T-helper 1 cell (primary cell): ENCODE measurements around the gene GRIK4.

Experiments used
- DNase-seq, 5 donors: peaks; one replicate each; pipeline ENCODE4 v3.0.0-alpha.2; 2012 to 2020

The GRIK4 gene

DNA sequence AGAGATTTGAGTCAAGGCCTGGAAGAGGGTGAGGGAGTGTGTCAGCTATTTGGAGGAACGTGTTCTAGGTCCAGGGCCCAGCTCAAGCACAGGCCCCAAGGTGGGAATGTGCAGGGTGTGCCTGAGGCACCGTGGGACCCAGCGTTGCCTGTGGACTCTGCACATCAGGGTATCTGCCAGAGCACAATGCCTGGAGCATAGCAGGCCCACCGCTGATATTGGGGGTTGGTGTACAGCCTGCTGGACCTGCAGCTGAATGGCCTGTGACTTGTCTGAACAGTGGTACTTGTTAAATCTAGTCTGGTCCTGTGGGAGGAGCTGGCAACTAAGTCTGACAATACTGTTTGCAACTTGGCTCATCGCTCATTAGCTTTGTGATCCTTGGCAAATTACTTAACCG, 131.7 kb downstream of the GRIK4 start:
- no peak for DNase-seq

DNA sequence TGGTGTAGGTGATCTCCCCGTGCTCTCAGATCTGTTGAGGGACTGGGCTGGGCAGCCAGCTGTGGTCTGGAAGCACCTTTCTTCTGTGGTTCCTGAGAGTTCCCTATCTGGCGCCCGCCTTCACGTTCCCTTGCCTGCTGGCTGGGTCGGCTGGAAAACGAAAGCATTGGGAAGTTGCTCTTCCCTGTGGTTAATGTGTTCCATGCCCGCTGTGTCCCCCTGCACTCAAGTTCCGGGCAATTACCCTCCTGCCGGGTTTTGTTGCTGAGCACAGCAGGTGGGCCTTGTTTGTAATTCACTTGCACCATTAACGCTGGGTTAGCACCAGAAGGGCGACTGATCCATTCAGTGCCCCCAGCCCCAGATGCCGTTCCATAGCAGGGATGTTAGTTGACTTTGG, 134.1 kb downstream of the GRIK4 start:
- no peak for DNase-seq

DNA sequence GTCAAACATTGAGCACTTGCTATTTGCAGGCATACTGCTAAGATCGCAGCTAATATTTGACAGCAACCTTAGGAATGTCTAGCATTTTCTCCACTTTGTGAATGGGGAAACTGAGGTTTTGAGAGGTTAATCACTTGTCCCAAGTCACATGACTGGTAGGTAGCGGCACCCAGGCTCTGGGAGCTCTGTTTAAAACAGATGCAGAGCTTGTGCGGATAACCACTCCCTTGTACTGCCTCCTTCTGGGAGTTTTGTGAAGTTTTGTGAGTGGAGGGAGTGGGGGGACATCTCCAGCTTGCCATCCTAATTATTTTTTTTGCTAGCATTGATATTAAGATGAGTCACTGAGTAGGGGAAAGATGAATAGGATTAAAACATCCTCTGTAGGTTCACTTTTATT, 134.7 kb downstream of the GRIK4 start:
- no peak for DNase-seq

DNA sequence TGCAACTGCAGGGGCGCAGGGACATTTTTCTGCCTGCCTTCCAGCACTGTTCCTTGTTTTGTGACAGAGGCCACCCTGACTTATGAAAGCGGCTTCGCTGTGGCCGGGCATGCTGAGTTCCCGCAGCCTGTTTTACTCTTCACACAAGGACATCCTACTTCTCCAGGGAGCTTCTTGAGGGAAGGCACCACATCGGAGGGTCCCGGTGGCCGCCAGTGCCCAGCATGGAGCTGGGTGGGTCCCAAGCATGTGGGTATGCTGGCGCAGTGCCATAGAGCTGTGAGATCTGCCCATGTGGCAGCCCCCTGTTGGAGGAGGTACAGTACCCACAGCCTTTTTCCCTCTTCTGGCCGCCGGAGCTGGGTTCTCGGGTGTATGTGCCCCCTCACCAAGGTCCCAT, 136.1 kb downstream of the GRIK4 start:
- no peak for DNase-seq

DNA sequence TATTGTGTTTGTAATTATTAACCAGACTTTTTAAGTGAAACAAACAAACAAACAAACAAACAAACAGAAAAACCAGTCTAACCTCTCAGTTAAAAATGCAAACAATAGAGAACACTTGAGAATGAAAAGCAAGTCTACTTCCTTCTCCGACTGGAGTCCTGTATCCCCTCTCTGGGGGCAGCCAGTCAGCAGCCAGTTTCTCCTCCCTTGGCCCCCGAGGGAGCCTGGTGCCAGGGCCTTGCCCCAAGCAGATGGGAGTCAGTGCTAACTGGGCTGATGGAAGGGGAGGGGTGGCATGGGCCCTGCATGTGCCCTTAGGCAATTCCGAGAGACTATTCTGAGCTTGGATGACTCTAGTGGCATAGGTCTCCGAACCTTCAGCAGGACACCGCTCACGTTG, 137.2 kb downstream of the GRIK4 start:
- no peak for DNase-seq

DNA sequence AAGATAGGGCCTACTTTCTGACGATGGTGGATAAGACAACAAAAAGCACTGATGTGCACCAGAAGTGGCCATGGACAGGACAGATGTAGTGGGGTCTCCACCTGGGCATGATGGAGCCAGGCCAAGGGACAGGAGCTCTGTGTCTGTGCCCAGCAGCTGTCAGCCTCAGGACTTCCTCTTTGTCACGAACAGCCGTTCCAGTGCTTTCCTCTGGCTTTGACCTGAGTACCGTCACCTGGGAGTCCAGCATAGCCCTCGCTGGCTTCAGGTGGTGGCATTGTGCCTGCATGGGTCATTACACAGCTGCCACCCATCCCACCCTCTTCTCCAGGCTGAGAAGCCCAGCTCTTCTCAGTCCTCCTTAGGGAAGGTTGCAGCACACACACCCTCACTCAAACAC, 137.8 kb downstream of the GRIK4 start:
- no peak for DNase-seq

DNA sequence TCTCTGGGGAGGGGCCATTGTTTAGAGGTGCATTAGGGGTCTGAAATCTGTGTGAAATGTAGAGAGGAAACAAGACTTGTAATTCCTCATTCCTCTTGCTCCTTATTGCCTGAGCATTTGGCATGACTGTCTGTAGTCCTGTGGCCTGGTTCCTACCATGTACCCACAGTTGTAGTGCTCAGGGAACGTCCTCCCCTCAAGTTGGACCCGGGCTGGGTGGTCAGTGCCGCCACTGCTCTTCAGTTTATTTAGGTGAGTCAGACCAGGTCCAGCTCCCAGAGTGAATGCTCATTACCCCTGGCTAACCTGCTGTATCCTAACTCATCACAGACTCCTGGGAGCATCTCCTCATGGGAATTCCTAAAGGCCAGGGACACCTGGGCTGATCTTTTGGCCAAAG, 139.8 kb downstream of the GRIK4 start:
- DNase-seq: no peak

DNA sequence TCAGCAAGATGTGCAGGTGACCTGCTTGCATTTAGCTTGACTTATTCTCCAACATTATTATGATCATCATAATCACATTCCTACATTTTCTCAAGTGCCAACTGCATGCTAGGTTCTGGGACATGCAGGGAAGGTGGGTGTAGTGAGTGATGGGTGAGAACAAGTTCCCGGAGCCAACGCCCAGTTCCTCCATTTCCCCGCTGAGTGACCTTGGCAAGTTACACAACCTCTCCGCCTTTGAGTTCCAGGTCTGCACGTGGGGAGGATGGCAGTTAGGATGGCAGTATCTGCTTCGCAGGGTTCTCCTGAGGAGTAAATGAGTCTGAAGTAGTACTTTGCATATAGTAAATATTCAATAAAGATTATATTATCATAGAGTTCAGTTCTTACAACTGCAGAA, 140.3 kb downstream of the GRIK4 start:
- DNase-seq: no peak

DNA sequence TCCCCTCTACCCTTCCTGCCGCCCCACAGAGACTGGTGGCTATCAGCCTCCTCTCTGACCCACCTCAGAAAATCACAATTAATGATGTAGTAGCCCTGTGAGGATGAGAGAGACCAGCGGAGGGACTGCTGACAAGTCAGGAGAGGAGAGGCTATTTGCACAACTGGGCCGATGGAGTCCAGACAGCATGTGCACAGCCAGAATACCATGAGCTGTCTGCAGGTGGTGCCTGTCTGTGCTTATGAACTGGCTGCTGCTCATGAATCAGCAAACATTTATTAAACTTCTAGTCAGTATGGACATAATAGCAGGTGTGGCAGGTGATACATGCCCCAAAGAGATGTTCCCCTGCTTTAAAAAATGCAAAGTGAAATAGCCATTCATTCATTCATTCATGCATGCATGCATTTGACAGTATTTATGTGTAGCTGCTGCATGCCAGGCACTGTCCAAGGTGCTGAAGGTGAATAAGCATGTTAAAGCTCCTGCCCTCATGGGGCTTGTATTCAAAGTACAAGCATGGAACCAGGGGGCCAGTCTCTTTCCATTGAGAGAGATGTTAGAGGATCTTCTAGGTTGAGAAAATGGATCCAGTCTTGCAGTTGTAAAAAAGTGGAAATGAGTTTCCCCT, 141.3 kb downstream of the GRIK4 start:
- no peak for DNase-seq

DNA sequence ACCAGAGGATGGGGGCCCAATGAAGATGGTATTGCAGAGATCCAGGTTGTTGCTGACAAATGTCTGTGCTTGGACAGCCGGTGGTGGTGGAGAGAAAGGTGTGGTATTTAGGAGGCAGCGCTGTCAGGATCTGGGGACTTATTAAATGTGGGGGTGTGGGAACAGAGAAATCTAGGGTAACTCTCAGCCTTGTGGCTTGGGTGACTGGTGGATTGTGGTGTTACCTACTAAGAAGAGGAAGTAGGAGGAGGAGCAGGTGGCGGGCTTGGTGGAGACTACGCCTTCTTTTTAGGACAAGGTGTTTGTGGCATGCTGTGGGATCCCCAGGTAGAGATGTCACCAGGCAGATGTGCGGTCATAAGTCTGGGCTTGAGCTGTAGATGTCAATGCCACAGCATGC, 144.0 kb downstream of the GRIK4 start:
- no peak for DNase-seq

DNA sequence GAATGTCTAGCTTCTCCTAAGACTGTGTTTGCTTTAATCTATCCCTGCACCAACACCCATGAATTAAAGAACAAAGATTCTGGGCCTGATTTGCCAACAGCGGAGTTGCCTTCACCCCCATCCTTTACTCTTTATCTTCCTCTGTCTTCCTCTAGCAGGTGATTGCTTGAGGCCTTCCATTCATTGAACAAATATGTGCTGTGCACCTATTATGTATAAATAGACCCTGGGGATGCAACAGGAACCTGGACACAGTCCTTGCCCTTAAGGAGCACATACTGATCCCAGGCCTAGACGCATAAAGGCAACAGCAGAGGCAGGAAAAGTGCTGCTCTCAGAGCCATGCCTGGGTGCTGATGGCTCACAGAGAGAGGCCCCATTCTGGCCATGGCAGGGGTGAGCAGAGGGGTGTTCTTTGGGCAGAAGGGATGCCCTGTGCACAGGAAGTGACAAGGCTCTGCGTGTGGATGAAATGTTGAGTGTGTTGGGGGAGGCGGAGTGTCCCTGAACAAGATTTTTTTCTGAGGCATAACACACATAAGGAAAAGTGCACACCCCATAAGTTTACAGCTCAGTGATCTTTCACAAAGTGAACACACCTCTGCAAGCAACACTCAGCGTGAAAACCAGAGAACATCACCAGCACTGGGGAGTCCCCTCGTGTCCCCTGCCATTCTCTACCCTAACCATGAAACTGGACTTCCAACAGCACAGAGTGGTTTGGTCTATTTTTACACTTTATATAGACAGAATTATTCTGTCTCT, 145.9 kb downstream of the GRIK4 start:
- DNase-seq: no peak

DNA sequence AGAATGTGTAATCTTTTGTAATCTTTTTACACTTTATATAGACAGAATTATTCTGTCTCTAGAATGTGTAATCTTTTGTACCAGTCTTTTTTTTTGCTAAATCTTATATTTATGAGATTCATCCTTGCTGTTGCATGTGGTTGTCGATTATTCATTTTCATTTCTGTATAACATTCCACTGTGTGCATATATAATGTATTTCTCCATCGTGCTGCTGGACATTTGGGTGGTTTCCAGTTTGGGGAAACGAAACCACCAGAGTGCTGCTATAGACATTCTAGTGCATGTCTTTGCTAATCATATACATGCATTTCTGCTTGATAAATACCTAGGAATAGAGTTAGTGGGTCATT, 146.5 kb downstream of the GRIK4 start:
- DNase-seq: no peak

DNA sequence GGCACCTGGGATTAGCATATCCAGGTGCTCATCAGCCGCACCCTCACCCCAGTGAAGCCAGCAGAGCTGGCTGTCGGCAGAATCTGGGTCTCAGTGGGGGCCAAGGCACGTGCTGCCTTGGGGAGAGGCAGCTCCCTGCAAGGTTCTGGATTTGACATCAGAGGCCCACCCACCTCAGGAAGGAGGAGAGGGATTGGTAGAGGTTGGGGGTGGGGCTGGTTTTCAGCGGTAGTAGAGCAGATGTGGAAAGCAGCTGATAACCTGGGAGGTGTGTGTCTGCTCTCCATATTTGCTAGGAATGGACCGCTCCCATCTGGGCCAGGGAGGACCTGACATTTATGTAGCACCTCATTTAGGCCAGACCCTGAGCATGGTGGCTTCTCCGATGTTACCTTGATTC, 147.5 kb downstream of the GRIK4 start:
- DNase-seq: no peak

DNA sequence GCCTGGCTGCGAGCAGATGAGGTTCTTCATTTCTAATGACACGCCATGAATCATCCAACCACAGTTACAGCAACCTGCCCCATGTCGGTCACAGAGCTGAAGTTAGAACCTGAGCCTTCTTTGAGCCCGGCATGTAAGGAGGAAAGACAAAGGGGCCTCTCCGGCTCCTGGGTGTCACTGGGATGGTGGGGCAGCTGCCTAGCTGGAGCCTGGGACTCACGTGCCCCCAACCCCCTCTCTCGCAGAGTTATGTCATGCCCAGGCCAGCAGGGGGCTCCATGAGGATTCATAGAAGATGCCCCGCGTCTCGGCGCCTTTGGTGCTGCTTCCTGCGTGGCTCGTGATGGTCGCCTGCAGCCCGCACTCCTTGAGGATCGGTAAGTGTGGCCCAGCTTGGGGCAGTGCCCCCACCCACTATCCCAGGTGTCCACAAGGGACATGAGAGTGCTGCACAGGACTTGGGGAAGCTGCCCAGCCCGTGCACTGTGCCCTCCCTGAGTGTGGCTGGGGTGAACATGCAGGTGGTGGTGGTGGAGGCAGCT, 148.5 kb downstream of the GRIK4 start:
- DNase-seq: peak in 1 of 5 donors; percentile 8

DNA sequence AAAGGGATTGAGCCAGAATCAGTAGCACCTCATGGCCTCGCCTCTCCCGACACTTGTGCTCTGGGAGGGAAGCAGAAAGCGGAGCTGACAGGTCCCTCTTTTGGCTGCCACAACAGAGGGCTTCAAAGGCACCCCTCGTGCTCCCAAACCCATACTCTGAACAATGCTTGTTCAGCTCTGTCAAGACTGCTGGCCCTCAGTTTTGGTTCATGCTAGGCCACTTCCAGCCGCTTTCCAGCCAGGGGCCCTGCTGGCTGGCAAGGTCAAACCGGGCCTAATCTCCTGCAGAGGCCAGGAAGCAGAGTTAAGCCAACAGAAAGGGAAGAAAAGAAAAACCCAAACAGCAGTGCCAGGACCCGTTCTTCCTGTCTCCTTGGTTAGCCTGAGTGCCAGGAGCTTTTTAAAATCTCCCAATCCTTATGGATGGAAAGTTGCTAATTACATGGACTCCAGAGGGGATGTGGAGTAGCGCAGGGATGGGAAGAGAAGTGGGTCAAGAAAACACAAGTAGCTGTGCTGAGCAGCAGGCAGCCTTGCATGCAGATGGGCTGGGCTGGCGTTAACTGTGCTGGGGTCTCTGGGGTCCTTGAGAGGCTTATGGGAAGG, 150.6 kb downstream of the GRIK4 start:
- DNase-seq: no peak

DNA sequence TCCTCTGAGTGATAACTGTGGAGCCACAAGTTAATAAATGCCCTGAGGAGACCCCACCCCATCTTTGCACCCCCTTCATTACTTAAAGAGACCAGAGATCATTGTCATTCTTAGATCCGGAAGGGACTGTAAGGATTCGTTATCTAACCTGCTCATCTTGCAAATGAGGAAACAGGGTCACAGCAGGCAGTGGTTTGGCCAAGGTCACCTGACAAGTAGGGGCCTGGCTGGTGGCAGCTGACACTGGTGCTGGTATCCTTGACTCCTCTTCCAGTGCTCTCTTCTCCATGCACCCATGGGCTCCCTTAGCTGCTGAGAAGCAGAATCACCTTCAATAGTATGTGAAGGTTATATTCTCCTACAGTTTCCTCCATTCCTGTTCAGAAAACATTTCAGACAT, 151.6 kb downstream of the GRIK4 start:
- DNase-seq: no peak

DNA sequence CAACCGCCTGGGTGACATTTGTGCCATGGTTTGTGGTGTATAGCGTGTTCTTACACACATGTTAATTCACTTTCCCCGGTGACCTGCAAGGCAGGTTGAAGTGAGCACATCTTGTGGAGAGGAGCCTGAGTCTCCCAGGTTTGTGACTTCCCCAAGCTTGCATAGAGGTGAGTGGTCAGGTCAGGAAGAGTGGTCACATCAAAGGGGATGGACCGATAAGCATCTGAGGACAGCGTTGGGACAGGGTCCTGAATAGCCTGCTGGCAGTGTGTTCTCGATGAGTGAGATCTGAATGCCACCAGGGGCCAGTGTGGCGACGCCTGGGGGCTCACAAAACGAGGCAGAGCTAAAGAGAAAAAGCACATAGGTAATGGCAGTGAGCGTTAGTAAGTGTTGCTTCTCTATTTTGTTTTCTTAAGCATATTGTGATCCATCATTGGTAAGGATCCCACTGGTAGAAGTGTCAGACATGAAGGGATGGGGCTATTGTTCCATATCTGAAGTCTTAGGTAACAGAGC, 154.6 kb downstream of the GRIK4 start:
- DNase-seq: no peak

DNA sequence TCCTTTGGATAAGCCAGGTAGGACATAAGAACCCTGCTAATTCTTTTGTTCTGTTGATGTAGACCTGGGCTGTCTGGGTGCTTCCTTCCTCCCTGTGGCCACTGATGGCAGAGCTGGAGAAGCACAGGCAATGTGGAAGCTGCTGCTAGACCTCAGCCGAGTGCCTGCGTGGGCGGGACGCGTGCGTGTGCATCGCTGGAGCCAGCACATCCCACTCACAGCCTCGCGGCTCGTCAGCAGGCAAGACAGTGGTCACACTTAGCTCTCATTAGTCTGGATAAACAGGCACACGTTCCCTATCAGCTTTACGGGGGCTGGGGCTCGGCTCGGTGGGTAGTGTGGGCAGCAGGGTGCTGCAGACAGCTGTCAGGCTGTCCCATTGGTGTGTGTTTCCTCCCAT, 155.7 kb downstream of the GRIK4 start:
- no peak for DNase-seq

DNA sequence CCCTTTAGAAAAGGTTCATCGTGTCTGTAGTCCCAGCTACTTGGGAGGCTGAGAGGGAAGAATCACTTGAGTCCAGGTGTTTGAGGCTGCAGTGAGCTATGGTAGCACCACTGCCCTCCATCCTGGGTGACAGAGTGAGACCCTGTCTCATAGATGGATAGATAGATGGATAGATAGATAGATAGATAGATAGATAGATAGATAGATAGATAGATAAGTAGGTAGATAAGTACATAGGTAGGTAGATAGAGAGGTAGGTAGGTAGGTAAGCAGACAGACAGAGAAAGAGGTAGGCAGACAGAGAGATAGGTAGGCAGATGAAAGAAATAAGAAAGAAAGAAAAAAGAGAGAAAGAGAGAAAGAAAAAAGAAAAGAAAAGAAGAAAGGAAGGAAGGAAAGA, 156.4 kb downstream of the GRIK4 start:
- DNase-seq: no peak

DNA sequence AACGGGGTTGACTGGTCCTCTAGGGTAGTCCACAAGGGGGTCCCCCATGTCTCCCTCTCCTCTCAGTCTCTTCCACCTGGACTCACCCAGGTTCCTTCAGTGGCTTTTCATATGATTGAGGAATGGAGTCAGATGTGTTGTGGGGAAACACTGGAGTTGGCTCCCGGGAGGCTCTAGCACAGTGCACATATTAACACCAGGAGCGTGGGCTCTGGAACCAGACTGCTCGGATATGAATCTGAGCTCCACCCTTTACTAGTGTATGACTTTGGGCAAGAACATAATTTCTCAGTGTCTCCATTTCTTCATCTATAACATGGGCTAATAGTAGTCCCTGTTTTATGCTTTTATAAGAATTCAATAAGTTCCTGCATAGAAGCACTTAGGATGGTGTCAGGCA, 157.0 kb downstream of the GRIK4 start:
- no peak for DNase-seq

DNA sequence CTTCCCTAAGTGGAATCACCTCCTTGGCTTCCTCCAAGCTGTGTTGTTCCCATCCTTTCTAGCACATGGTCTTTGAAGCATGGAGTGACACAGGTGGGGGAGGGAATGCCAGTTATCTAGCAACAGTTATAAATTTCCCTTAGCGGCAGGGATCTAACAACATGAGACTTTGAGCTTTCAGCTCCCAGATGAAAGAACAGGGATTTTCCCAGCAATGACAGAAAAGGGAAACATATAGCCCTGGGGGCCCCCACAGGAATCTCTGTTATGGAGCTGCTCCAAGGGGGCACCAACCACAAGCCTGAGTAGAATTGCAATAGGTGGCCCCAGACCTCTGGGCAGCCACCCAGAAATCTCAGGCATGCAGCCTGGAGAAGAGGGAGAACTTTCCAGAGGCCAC, 163.0 kb downstream of the GRIK4 start:
- DNase-seq: no peak

DNA sequence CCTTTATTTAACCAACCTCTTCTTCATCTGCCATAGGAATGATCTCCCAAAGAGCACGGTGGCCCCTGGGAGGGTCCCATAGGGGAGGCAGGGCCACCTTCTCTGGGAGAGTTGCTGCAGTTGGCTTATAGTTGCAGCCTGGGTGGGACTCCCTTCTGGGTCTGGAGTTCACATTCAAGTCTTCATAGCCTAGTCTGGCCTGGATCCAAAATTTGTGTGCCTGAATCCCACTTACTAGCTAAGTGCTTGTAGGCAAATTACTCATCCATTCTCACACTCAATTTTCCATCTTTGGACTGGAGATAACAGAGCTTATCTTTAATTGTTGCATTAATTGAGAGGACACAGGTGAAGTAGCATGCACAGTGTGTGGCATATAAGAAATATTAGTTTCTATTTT, 163.6 kb downstream of the GRIK4 start:
- DNase-seq: no peak

DNA sequence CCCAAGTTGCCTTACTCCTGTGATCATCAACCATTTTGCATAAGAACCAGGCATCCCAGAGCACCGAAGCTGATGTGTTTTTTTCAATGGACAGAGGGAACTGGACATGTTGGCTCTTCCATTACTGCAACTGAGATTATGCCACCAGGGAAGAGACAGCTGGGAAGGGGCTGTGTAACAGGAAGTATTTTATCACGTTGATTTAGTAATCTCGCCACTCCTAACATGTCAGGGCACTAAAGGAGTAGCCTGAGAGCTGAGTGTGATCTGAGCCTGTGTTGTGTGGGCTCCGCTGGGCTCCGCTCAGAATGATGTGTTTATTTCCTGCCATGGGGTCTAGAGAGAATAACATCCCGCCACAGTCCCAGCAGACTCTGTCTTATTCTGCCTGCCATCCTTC, 165.4 kb downstream of the GRIK4 start:
- DNase-seq: no peak

DNA sequence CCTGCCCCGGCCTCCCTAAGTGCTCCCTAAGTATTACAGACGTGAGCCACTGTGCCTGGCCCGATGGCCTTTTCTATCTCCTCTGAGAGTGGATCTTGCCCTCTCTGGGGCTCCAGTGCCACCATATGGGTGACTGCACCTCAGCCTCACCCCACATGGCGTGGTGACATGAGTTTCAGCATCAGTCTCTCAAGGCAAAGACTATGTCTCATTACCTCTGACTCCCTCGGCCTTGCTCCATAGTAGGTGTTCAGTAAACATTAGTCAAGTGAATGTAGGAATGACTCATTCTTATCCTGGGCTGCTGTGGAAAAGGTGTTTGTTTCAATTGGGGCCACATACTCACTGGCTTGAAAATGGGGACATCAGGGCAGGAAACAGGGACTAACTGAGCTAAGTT, 168.8 kb downstream of the GRIK4 start:
- no peak for DNase-seq
